Astrocyte of the cerebellum (primary cell): ENCODE results near the gene TNS1.

ENCODE experiments used
- DNase-seq: peaks from one replicate; pipeline ENCODE4 v3.0.0-alpha.2; 2011; ENCODE audit warnings: low read depth
- H3K4me3 ChIP-seq: 2 replicates; pipeline ENCODE4 v1.5.1; 2011; ENCODE audit warnings: mild to moderate bottlenecking, low read depth, low read length, moderate library complexity
- in situ Hi-C: cut with HindIII; loops from 2 replicates; pipeline ENCODE4 v1.10.0; 2017; ENCODE audit warnings: low sequenced_read_pairs
- TF ChIP-seq, protein P1 (sequence below): IDR thresholded peaks from 2 replicates; pipeline ENCODE4 v1.5.1; 2012; ENCODE audit warnings: low read length, low read depth, moderate library complexity, mild to moderate bottlenecking; ENCODE audit errors: missing control alignments

The TNS1 gene

GRCh38 chr2:218001629-218002028 lies 1.2 kb downstream of the TNS1 start:
- in situ Hi-C loops, result no loop called here
- no peak overlapping the region for H3K4me3 ChIP-seq
- DNase-seq, result no peak
- TF ChIP-seq, protein P1, sequence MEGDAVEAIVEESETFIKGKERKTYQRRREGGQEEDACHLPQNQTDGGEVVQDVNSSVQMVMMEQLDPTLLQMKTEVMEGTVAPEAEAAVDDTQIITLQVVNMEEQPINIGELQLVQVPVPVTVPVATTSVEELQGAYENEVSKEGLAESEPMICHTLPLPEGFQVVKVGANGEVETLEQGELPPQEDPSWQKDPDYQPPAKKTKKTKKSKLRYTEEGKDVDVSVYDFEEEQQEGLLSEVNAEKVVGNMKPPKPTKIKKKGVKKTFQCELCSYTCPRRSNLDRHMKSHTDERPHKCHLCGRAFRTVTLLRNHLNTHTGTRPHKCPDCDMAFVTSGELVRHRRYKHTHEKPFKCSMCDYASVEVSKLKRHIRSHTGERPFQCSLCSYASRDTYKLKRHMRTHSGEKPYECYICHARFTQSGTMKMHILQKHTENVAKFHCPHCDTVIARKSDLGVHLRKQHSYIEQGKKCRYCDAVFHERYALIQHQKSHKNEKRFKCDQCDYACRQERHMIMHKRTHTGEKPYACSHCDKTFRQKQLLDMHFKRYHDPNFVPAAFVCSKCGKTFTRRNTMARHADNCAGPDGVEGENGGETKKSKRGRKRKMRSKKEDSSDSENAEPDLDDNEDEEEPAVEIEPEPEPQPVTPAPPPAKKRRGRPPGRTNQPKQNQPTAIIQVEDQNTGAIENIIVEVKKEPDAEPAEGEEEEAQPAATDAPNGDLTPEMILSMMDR, result no peak

GRCh38 chr2:218000136-218000535 lies 2.7 kb downstream of the TNS1 start:
- no peak for DNase-seq
- in situ Hi-C loops, result no loop called here
- TF ChIP-seq, protein P1, result no peak

DNA sequence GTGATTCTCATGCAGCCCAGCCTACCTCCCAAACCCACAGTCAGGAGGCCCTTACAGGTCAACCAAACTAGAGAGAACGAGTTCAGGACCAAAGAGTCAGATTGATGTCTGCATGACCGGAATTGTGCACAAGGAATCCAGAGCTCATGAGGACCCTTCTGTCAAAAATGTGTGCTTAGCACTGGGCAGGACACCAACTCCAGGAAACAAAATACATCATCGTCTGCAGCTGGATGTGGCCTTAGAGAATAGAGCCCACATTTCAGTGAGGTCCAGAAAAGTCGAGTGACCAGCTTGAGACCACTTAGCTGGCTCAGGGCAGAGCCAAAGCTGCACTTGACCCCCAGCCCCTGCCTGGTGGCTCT lies 3.2 kb downstream of the TNS1 start:
- H3K4me3 ChIP-seq, result no peak overlapping the region

More at GRCh38 chr2:218000136-218000535, 2.7 kb downstream of the TNS1 start:
- no peak overlapping the region for H3K4me3 ChIP-seq

GRCh38 chr2:217998926-217999594 lies 3.7 kb downstream of the TNS1 start:
- H3K4me3 ChIP-seq, result no peak overlapping the region
- DNase-seq, result no peak
- in situ Hi-C loops, result no loop called here
- TF ChIP-seq, protein P1, result no peak

More for the DNA sequence above, 3.2 kb downstream of the TNS1 start:
- TF ChIP-seq, protein P1, result no peak
- DNase-seq, result no peak
- in situ Hi-C loops, result no loop called here

DNA sequence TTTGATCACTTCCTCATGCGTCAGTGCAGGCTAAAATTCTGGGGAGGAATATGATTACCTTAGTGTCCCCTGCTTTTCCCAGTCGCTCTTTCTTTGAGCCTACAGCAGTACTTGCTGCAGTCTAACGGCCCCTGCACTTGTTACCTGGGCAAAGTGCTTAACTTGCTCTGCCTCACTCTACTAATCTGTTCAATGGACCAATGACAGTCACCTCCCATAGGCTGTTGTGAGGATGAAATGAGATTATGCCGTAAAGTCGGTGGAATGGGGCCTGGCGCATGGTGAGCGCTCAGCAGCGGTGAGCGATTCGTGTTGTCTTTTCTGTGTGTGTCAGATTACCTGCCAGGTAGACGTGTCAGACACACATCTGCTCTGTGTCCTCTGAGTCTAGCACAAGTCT lies 5.3 kb downstream of the TNS1 start:
- TF ChIP-seq, protein P1, result no peak
- no peak for DNase-seq
- H3K4me3 ChIP-seq, result no peak overlapping the region

DNA sequence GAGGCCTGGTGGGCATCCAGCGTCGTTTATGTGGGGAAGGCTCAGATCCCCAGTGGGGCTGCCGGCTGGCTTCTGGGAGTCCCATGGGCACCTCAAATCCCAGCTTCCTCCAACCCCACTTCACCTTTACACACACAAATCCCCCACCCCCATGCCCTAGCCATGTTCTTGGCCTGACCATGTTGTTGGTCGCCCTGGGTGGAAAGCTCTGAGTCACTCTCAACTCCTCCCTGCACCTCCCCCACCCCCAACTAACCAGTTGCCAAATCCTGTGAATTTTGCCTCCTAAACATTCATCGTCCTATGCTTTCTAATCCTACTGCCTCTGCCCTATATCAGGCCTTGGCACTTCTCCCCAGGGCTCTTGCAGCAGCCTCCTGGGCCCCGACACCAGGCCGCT lies 6.4 kb downstream of the TNS1 start:
- H3K4me3 ChIP-seq, result no peak overlapping the region
- in situ Hi-C loops, result no loop called here
- TF ChIP-seq, protein P1, result no peak
- DNase-seq, result no peak

More for the DNA sequence above, 5.3 kb downstream of the TNS1 start:
- in situ Hi-C loops, result no loop called here

DNA sequence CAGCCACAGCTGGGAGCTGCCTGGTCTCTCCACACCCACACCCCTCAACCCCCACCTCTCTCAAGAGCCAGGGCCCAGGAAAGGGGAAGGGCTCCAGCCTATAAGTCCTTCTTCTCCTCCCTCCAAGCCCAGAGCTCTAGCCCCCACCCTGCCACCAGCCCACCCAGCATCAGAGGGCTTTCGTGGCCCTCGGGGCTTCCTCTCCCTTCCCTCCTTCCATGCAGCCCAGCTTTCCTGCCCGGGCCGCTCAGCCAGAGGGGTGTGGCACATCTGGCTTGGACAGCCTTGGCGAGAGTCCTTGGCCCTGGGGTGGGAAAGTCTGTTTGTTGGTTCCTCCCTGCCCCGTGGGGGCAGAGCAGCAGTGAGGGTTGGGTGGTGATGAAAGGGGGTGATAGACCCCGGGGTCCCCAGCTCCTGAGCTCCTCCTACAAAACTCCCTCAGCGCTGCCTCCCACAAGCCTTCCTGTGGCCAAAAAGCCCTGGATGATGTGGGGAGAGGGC lies 7.0 kb downstream of the TNS1 start:
- TF ChIP-seq, protein P1, result no peak
- H3K4me3 ChIP-seq, result no peak overlapping the region
- DNase-seq, result no peak
- in situ Hi-C loops, result no loop called here
